K562 (cell line): Measurements from ENCODE around the gene PAIP2. TPM values are rescaled to one million over a fixed set of nuclear protein-coding genes. Genes with fewer than 3 reads are reported as not detected.
A peak's percentile ranks its signal among the peaks of the same experiment; 100 is the strongest.

Source experiments
- ARID2 ChIP-seq: fragments of 450-650 bp; IDR thresholded peaks from 2 replicates; pipeline ENCODE4 v1.6.1; 2017; ENCODE audit warnings: antibody characterized with exemption, mild to moderate bottlenecking
- BRD9 ChIP-seq: fragments of 450-650 bp; IDR thresholded peaks from 2 replicates; pipeline ENCODE4 v1.6.1; 2018; ENCODE audit warnings: low read depth; ENCODE audit not compliant: partially characterized antibody
- CHD7 ChIP-seq: fragments of 200-600 bp; sonication (generic); IDR thresholded peaks from one replicate; pipeline ENCODE4 v1.6.1; 2012; ENCODE audit warnings: mild to moderate bottlenecking, low read depth, low read length, inconsistent platforms
- GABPA ChIP-seq: fragments of 200-800 bp; sonication (Bioruptor generic); conservative IDR thresholded peaks from 2 replicates; pipeline ENCODE4 v1.6.1; 2016; ENCODE audit warnings: low read depth, missing genetic modification characterization, missing compliant biosample characterization
- HDAC6 ChIP-seq: IDR thresholded peaks from 2 replicates; pipeline ENCODE4 v1.6.1; 2012; ENCODE audit warnings: low read depth, mild to moderate bottlenecking, control low read depth, inconsistent platforms, low read length, moderate library complexity
- MBD2 ChIP-seq: sonication (generic); IDR thresholded peaks from 2 replicates; pipeline ENCODE4 v1.6.1; 2016; ENCODE audit warnings: low read depth, borderline replicate concordance
- PATZ1 ChIP-seq: fragments of 250-450 bp; sonication (Bioruptor Pico); IDR thresholded peaks from 2 replicates; pipeline ENCODE4 v1.5.0; 2020; ENCODE audit warnings: mild to moderate bottlenecking, borderline replicate concordance
- PHF8 ChIP-seq: fragments of 200-600 bp; sonication (generic); IDR thresholded peaks from 2 replicates; pipeline ENCODE4 v1.6.1; 2012; ENCODE audit warnings: mixed run types, mild to moderate bottlenecking, inconsistent platforms, low read length, moderate library complexity, borderline replicate concordance
- SP1 ChIP-seq: sonication (generic); formaldehyde crosslinking; IDR thresholded peaks from 2 replicates; pipeline ENCODE4 v1.8.1; 2022; ENCODE audit warnings: mild to moderate bottlenecking, missing genetic modification reagents
- SRSF3 ChIP-seq: fragments of 200-400 bp; formaldehyde crosslinking; IDR thresholded peaks from 2 replicates; pipeline ENCODE4 v1.6.1; 2016; ENCODE audit warnings: mild to moderate bottlenecking, low read length, moderate library complexity; ENCODE audit not compliant: insufficient read depth
- ZBTB9 ChIP-seq: fragments of 450-650 bp; formaldehyde crosslinking; IDR thresholded peaks from 2 replicates; pipeline ENCODE4 v1.4.0; 2020; ENCODE audit warnings: mild to moderate bottlenecking, moderate library complexity
- ZNF212 ChIP-seq: fragments of 450-650 bp; formaldehyde crosslinking; IDR thresholded peaks from 2 replicates; pipeline ENCODE4 v1.4.0; 2020; ENCODE audit warnings: mild to moderate bottlenecking
- polyA plus RNA-seq, 8 experiments: library from polyadenylated mRNA; depleted of rRNA in 4 of 8; stranded (reverse) in 5 of 8; unstranded in 3 of 8; fragments of >200 nt; fragmentation: Nextera tagmentation in 2 of 8; fragmentation: Illumina TruSeq in 1 of 8; extraction: Ambion mirVana in 2 of 8; extraction: Trizol in 1 of 8; gene quantifications; 2 replicates each; pipeline versions ENCODE4 v1.2.1 to v1.2.3, GENCODE V29; 2011 to 2014; ENCODE audit warnings: inconsistent platforms in 1 of 8, missing spikeins in 1 of 8
- total RNA-seq, 7 experiments: library from RNA; depleted of rRNA in 6 of 7; stranded (reverse); fragments of >200 nt in 6 of 7; fragmentation: Illumina TruSeq in 2 of 7; extraction: Trizol in 2 of 7; gene quantifications; 2 replicates each; pipeline versions ENCODE4 v1.2.1 to v1.2.3, GENCODE V29; 2011 to 2021; ENCODE audit warnings: low replicate concordance in 1 of 7

Gene PAIP2
- total and polyA plus RNA-seq, 9 of the 15 experiments (the other 6 are each of a cell fraction or from before 2014, with no cell fraction given), result 78.3 to 187 (median 128) TPM

DNA sequence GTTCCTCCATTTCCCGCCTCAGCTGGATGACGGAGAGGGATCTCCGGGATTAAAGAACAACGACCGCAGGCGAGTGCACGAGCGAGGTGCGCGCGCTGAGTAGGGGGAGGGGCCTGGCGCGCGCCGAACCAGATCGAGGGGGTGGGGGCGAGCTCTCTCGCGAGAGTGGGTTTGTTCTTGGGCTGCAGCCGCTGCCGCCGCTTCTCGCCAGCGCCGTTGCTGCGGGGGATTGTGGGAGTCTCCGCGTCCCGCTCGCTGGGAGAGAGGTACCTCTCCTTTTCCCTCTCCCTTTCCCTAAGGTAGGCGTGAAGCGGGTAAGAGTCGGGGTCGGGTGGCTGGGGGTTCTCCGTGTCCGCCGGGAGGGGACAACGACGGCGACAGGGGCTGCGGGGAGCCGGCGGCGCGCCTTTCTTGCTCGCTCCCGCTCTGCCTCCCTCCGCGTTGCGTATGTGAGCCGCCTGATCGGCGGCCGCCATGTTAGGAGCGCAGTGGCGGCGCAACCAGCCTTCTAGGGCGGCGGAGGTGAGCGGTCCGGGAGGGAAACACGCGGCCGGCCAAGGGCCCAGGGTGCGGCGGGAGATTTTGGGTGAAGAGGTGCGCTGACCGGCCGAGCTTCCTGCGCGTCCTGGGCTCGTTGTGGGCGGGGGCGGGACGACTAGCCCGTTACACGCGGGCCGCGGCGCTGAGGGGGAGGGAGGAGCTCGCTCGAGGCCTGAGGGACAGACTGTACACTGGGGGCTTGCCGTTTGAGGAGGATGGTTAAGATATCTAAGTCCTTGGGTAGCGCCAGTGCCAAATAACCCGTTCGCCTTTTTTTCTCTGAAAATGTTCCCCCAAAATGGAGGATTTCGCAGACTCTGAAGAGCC is 47.9 kb upstream of the PAIP2 start, which contains the start of gene MATR3 (continued):
- TF ChIP-seq CHD7 (no peak), PHF8 (peak; percentile 96), ZNF212 (CRISPR knock-in tag) (no peak), PATZ1 (CRISPR knock-in tag) (no peak), MBD2 (peak; percentile 81), ZBTB9 (CRISPR knock-in tag) (0 out of 2 replicates have a peak, but pooled peaks have one; percentile 76), SP1 (CRISPR knock-in tag) (peak; percentile 87), BRD9 (peak; percentile 36), HDAC6 (no peak), GABPA (tag) (no peak), SRSF3 (no peak), ARID2 (no peak)
